HG03135 (cell line): ENCODE measurements around the gene IFFO2.

Source experiments
- ATAC-seq: cut with Tn5 transposase; IDR thresholded peaks from one replicate; pipeline ENCODE4 v1.9.1; 2021; ENCODE audit warnings: mild to moderate bottlenecking, moderate library complexity; ENCODE audit not compliant: unreplicated experiment

The IFFO2 gene

GRCh38 chr1:18858070-18858688, 98.3 kb downstream of the IFFO2 start:
- no peak for ATAC-seq

- ATAC-seq = no peak
Observed at GRCh38 chr1:18856435-18856834, 100.0 kb downstream of the IFFO2 start.

- ATAC-seq = no peak
Observed at GRCh38 chr1:18855573-18855972, 100.9 kb downstream of the IFFO2 start.

- no peak for ATAC-seq
Observed at GRCh38 chr1:18854331-18855025, 102.0 kb downstream of the IFFO2 start.
